Stimulated activated CD4-positive, alpha-beta T cell treated with anti-CD3 and anti-CD28 coated beads, Interleukin-1b, Interleukin-23, amount 100 ng/mL, for 24 hours (primary cell): ENCODE measurements around the gene IL1R1.
"Not testable (repeated sequence)": the region's sequence is repeated elsewhere in the genome, so short reads cannot be mapped to it uniquely, and the experiment has no call there.

Source experiments
- DNase-seq, 4 experiments: peaks; one replicate each; pipeline ENCODE4 v3.0.0-alpha.2; 2020; ENCODE audit warnings: low read depth in 4 of 4, low spot score in 1 of 4

The IL1R1 gene

DNA sequence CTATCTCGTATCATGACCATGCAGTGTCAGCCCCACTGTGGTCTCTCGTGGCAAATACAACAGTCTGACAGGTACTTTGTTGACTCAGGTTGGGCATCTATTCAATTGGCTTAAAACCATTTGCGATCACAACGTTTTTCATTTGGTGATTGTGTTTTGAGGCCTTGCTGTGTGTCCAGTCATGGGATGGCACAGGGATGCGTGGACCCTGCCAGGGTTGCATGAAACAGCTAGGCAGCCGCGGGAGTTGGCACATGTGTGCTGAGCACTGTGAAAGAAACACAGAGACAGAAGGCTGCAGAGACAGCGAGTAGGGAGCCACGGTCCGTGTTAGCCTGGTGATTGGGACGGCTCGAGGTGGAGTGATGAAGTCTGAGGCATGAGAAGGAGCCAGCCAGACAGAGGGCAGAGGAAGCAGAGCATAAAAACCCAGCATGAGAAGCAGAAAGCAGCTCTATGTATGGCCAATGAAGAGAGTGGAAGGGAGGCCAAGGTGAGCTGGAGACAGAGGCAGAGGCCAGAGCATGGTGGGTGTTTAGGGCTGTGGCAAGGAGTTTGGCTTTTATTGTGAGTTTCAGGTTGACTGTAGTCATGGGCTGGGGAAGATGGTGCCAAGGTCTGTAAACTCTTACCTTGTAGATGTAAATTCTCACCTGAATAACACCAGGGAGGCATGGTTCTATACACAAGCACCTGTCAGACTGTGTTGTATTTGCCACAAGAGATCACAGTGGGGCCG is 31.8 kb upstream of the IL1R1 start:
- DNase-seq, result no peak

DNA sequence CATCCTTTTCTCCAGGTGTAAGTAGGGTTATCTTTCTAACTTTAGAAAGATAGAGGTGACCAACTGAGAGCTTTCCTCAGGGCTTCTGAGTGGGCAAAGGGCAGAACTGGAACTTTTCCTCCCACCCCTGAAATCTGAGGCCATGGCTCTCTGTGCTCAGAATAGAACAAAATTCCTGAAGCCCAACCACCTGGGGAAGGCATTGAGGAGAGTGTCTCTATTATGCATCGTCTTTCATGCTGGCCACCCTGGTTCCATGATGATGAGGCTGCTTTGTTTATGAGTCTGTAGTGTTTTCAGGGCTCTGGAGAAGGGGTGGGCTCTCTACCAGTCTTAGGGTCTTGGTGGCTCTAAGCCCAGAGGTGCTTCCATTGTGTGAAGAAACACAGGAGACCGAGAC is 30.7 kb upstream of the IL1R1 start:
- no peak for DNase-seq

DNA sequence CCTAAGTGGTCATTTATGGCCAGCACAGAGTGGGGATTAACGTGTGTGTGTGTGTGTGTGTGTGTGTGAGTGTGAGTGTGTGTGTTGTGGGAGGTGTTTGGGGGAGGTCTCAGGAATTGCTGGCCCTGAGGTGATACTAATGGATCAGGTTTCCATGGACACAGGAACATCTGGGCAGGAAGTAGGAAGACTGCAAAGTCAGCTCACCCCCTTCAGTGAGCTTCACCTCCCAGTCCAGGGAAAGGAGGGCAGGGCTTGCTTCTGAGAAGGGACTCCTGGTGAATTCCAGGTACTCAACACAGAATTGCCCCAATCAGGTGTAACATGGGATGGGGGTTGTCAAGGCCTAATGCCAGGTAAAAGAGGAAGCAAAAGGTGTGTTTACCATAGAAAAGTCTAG is 30.3 kb upstream of the IL1R1 start:
- no peak for DNase-seq

DNA sequence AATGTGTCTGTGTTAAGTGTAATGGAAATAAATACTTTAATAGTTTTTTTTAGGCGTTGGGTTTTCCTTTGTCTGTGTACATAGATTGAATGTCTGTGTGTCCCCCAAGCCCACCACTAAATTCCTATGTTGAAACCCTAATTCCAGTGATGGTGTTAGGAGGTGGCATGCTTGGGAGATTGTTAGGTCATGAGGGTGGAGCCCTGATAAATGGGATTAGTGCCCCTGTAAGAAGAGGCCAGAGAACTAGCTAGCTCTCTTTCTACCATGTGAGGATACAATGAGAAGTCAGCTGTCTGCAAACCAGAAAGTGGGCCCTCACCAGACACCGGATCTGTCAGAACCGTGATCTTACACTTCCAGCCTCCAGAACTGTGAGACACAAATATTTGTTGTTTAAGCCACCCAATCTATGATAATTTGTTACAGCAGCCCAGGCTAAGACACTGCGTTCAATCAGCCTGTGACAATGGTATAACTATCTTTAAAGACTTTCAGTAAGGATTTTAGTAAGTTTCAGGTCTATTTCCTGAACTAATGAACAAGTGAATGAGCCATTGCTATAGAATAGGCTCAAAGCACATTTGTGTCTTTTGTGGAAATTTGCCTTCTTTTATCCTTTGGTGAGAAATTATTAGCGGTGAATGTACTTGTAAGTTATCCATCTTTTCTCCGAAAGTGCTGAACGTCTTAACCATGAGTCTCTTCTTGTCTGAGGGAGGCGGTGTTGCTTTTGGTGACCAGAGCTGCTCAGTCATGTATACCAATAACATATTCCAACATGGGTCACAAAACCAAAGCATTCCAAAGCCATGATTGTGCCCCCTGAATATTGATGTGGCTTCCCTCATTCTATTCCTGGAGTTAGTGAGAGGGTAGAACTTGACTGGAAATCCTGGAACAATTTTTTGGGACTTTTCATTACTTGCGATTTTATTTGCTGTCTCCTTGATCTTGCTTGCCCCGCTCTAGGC is 29.6 kb upstream of the IL1R1 start:
- no peak for DNase-seq

DNA sequence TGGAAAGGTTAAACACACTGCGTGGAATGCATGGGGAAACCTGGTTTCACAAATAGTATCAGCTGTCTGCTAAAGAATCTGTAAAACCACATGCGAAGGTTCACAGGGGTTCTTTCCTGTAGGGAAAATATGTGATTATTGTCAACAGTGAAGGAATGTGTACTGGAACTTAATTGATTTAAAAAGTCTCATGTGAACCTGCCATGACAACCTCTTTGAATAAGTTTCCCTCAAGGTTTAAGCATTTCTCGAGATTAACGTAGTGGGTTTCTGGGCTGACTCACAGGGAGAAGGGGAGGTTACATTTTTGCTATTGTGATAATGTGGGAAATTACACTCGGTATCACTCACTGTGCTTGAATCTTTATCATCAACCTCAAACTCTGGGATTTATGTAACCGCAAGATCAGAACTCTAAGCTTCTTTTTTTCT is 28.2 kb upstream of the IL1R1 start:
- DNase-seq, result no peak

DNA sequence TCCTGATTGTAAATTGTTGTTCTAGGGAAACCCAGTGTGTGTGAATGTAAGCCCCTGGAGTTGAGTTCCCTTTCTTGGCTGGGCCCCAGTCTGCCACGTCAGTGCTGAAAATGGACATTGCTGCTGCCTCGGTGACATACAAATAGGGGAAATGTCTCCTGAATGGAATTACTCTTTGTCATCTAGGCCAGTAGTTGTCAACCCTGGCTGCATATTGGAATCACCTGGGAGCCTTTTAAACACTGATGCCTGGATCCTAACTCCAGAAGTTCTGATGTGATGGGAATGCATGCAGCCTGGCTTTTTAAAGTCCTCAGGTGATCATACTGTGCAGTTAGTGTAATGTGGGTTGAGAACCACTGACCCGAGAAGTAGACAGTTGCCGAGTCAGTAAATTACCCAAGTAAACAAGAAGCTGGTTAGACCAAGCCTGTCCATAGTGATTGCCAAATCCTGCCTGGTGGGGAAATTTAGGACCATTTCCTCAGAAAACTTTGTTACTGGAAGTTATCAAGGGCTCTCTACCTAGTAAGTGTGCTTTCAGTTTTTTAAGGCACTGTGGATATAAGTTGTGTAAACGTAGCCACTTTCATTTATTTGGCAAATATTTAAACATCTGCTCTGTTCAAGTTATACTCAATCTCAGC is 27.6 kb upstream of the IL1R1 start:
- DNase-seq, result no peak

DNA sequence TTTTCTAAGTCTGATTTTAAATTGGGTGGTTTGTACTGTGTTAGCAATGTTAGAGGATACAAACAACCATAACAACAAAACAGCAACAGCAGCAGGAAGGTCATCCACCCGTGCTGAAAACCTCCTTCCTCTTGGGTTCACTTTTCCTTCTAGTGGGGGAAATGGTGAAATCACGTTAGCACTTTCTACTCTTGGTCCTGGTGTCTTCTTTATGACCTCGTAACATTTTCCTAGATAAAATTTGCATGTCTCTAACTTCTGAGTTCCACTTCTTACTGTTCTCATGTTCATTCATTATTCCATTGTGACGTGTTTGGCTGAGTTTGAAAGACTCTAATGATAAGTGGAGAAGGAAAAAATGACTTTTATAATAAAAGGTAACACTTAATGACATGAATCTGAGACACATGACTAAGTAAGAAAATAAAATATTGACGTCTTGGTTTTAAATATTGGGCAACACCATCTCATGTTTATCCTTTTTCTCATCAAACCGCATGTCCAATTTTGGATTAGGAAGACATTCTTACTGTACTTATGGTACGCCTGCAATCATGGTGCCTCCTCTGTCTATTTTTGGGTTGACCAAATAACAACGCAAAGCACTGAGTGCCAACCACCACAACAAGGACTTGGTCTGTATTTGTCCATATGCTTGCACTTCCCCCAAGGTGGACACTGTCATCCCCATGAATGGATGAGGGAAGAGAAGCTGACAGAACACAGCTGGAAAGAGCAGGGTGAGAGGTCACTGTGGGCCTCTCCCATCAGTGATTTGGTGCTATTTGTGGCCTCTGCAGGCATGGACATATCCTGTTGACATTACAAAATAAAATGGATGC is 25.7 kb upstream of the IL1R1 start:
- no peak for DNase-seq

DNA sequence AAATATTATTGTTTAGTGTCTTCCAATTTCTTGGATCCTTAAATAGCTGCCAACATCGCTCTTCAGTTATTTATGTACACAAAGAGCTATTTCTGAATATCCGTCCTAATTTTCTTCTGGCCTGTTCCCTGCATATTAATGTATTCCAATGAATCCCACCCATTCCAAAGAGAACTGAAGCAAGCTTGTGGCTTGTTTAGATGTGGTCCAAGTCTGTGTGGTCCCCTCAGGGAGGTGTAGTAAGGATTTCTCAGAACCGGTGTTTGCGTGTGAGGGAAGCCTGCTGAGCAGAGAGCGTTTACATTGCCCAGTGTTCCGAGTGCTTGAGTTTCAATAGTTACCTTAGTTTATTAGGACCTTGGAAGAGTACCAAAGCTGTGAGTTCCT is 25.1 kb upstream of the IL1R1 start:
- DNase-seq, result no peak

DNA sequence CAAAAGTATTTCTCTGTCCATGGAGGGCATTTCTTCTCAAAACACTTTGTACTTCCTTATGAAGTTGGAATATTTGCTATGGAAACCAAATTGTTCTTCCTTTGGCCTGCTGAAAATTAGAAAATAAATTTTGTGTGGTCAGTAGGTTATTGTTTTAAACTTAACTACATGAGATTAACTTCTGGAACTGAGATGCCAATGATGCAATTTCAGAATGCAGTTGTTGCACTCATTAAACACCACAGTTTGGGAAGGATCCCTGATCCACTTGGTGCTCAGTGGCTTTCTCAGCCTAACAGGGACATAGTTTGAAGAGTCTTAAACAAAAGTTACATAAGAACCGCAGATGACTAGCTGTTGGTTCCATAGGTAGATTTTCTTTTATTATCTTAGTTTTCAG is 23.3 kb upstream of the IL1R1 start:
- DNase-seq, result no peak

DNA sequence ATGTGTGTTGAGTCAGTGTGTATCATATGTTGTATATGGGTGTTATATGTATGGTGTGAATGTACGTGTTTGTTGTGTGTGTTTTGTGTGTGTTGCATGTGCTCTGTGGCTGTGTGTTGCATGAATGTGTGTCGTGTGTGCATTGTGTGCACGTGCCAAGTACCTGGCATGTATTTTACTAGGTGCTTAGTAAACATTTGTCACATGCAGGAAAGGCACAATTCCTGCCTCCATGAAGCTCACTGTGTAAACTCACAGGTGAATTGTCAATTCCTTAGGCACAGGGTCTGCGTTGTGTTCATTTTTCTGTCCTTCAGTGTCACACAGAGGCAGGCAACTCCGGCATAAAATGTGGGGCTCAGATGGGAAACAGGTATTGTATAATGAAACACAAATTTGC is 22.3 kb upstream of the IL1R1 start:
- DNase-seq, result no peak

DNA sequence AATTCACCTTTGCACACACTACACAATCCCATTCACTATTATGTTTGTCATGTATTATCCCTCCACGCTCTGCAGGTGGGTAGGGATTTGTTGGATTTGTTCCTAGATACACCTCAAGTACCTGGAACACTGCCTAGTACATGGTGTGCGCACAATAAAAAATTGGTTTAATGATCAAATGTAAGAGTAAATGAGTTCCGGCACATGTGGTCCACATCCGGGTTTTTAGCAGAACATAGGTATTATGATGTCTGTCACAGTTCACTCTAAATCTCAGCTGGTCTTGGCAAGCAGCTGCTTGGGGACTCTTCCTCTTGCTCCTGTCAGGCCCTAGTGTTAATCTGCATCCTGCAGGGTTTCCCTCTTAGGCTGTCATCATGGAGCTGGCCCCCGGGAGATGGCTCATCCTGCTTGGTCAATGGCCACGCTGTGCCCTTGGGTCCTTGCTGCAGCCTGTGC is 21.8 kb upstream of the IL1R1 start:
- no peak for DNase-seq

DNA sequence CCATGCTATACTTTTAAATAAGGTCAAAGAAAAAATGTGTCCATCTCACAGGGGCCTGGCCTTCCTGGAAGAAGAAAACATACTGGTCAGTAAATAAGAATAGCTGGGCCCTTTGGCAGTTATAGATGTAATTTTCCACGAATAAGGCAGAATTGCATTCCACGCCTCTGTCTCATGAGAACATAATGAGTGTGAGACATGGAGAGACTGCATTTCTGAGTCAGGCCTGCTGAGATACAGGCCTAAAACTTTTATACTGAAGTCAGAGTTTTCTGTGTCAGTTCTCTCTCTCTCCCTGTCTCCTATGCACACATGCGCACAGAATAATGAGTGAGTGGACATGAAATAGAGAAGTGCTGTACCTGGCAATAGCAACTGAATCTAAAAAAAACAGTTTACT is 20.4 kb upstream of the IL1R1 start:
- DNase-seq, result no peak

DNA sequence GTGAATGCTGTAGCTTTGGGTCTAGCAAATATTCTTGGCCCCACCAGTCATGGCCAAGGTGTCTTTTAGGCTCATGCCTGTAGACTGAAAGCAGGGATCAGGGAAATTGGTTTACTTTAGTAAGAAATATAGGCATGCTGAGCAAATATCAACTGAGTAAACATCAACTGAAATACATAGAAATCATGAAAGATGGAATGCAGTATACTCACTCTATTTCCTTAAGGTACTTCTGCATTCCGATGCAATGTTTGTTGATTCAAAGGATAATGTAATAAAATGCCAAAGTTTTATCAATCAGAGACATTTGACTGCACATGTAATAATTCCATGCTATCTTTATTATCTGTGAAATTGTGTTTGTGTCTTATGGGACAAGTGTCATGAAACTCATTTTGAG is 19.6 kb upstream of the IL1R1 start:
- DNase-seq, result no peak

DNA sequence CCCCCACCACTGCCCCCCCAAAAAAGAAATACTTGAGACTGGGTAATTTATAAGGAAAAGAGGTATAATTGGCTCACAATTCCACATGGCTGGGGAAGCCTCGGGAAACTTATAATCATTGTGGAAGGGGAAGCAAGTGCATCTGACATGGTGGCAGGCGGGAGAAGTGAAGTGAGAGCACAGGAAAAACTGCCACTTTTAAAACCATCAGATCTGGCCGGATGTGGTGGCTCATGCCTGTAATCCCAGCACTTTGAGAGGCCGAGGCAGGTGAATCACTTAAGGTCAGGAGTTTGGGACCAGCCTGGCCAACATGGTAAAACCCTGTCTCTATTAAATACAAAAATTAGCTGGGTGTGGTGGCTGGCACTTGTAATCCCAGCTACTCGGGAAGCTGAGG is 18.1 kb upstream of the IL1R1 start:
- DNase-seq, result not testable (repeated sequence)

DNA sequence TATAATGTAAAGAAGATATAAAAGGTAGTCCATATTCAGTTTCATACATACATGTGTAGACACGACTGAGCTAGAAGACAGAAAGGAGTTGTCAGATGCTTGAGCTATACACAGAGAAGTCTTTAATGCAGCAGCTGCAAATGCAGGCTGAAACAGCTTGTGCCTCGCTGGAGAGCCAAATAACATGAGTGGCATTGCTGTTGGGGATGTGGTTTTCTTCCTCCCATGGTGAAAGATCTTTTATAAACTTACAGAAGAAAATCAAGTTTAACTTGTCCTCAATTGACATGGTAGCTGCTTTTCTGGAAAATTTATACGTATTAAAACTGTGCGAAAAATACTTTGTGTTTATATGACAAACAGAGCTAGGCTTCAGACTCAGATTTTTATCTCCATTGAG is 16.4 kb upstream of the IL1R1 start:
- no peak for DNase-seq

DNA sequence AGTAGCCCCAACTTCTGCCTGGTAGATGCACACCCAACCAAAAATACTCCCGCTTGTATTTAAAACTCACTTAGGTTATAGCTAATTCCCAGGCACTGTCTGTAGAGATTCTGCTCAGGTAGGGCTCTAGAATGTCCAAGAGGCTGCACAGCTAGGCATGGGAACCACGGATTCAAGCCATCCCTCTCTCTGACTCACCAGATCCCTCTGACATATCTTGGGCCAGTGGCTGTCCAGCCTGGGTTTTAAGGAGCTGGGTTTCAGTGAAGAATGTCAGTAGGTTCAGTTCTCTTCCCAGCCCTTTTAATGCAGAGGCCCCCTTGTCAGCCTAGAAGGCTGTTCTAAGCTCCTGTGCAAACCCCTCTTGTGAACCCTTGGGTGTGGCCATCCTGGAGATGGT is 15.9 kb upstream of the IL1R1 start:
- DNase-seq, result no peak

DNA sequence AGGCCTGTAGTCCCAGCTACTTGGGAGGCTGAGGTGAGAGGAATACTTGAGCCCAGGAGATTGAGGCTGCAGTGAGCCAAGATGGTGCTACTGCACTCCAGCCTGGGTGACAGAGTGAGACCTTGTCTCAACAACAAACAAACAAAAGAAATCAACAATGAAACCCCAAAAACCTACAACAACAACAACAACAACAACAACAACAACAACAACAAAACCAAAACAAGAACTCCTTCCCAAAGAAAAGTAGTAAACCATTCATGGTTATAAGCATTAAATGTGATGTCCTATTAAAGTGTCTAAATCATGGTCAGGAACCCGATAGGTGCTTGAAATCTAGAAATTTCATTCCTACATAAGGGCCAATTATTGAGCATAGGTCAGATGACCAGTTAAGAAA is 13.5 kb upstream of the IL1R1 start:
- no peak for DNase-seq

DNA sequence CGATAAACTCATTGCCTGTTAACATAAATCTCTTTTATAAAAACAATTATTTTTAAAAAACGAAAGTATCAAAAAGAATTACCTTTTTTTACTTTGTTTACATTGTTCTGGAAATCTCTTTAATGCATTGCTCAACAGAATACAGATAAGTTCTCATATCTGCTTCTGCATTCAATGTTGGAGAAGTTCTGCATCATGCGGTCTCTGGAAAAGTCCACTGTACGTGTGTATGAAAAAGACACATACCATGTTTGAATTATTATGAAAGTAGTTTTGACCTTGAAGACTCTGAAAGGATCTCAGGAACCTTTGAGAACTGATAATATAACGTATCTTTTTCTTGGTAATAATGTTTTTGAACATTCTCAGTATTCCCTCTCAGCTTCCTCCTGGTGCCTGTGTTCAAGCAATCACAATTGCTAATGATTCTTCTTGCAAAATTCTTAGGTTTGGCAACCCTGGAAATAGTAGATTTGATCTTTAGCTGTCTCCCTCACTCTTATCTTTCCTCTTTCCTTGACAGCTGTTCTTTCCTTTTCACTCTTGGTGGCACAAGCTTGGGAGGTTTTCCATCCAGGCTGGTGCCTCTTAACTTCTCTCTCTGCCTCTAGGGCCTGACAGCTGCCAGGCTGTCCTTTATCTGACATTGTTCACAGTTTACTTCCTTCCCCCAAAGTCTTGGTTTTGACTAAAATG is 12.4 kb upstream of the IL1R1 start:
- DNase-seq, result no peak

DNA sequence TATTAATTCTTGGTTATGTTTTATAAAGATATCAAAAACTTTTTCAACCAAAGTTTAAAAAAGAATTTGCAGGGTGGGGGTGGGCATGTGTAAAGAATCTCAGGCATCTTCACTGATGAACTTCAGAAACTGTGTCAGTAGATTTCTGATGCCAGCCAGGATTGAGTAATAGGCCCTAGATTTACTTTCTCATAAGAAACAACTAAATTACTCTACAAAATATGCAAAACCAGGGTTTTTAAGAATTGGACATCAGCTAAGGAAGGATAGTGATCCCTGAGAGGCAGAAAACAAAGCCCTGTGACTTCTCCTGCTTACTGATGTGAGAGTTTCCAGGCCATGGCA is 11.9 kb upstream of the IL1R1 start:
- no peak for DNase-seq

DNA sequence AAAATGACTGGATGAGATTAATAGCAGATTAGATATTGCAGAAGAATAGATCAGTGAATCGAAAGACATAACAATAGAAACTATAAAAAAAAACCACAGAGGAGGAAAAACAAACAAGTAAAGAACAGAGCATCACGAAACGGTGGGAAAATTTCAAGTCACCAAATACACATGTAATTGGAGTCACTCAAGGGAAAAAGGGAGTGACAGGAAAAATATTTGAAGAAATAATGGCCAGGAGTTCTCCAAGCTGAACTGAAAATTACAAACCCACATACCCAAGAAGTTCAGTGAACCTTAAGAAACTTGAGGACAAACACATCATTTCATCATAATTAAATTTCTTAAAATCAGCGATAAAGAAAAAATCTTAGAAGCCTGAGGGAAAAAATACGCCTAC is 11.0 kb upstream of the IL1R1 start:
- no peak for DNase-seq
